WERI-Rb-1 (cell line): ENCODE results near the gene LSM4.

Experiments used
- DNase-seq: peaks from one replicate; pipeline ENCODE4 v3.0.0-alpha.2; 2020
- H3K27ac ChIP-seq: fragments of 250-450 bp; sonication (Bioruptor Pico); 2 replicates; pipeline ENCODE4 v1.5.1; 2020; ENCODE audit warnings: mild to moderate bottlenecking, moderate library complexity
- H3K27me3 ChIP-seq: fragments of 250-450 bp; sonication (Bioruptor Pico); 2 replicates; pipeline ENCODE4 v1.5.1; 2021; ENCODE audit warnings: mild to moderate bottlenecking, low read depth, moderate library complexity; ENCODE audit not compliant: insufficient read depth, severe bottlenecking
- H3K36me3 ChIP-seq: fragments of 250-450 bp; sonication (Bioruptor Pico); 2 replicates; pipeline ENCODE4 v1.5.1; 2020; ENCODE audit warnings: mild to moderate bottlenecking, moderate library complexity
- H3K4me3 ChIP-seq: 2 replicates; pipeline ENCODE4 v1.5.1; 2011; ENCODE audit warnings: low read depth, mild to moderate bottlenecking, control low read depth, low read length
- H3K9me3 ChIP-seq: fragments of 250-450 bp; sonication (Bioruptor Pico); 2 replicates; pipeline ENCODE4 v1.5.1; 2021; ENCODE audit warnings: mild to moderate bottlenecking, moderate library complexity; ENCODE audit not compliant: severe bottlenecking
- CTCF ChIP-seq: IDR thresholded peaks from 2 replicates; pipeline ENCODE4 v1.5.1; 2011; ENCODE audit warnings: low read depth, mild to moderate bottlenecking, control low read depth, inconsistent platforms, low read length

LSM4 gene

GRCh38 chr19:18344582-18344950, 21.7 kb upstream of the LSM4 start:
- no peak overlapping the region for H3K4me3 ChIP-seq
- no peak for TF ChIP-seq CTCF
- peaks cover 4% of the 10 kb centered on the region; the same call in 1 of the 2 replicates for H3K36me3 ChIP-seq
- no peak overlapping the region for H3K27ac ChIP-seq
- DNase-seq, result no peak
- no peaks in the 10 kb centered on the region for H3K27me3 ChIP-seq
- H3K9me3 ChIP-seq, result no peaks in the 10 kb centered on the region

- Histone ChIP-seq H3K9me3 (no peaks in the 10 kb centered on the region), H3K4me3 (no peak overlapping the region), H3K36me3 (no peaks in the 10 kb centered on the region), H3K27me3 (no peaks in the 10 kb centered on the region), H3K27ac (no peak overlapping the region)
- TF ChIP-seq CTCF, result no peak
- no peak for DNase-seq
These were observed 19.3 kb upstream of the LSM4 start for GRCh38 chr19:18342090-18342632.

GRCh38 chr19:18340990-18341868, 18.4 kb upstream of the LSM4 start:
- H3K27ac ChIP-seq, result peak overlapping the region; percentile 31

GRCh38 chr19:18340190-18340989, 17.5 kb upstream of the LSM4 start, which contains the start of gene PGPEP1:
Gene PGPEP1, plus strand, starts transcription at chr19:18340598. Its CDS starts 84 bp downstream, at chr19:18340682.
- H3K27me3 ChIP-seq, result no peaks in the 10 kb centered on the region
- TF ChIP-seq CTCF, result no peak
- peak within 1 kb of the TSS; percentile 31 for H3K27ac ChIP-seq
- DNase-seq, result peak; percentile 70
- peak within 1 kb of the TSS; percentile 85 for H3K4me3 ChIP-seq
- no peaks in the 10 kb centered on the region for H3K36me3 ChIP-seq
- no peaks in the 10 kb centered on the region for H3K9me3 ChIP-seq

More at GRCh38 chr19:18340990-18341868, 18.4 kb upstream of the LSM4 start:
- TF ChIP-seq CTCF, result no peak
- peak; percentile 72 for DNase-seq
- Histone ChIP-seq H3K27me3 (no peaks in the 10 kb centered on the region), H3K4me3 (peak overlapping the region; percentile 85), H3K36me3 (no peaks in the 10 kb centered on the region), H3K9me3 (no peaks in the 10 kb centered on the region)

GRCh38 chr19:18339723-18340122, 16.8 kb upstream of the LSM4 start:
- H3K9me3 ChIP-seq, result no peaks in the 10 kb centered on the region
- H3K36me3 ChIP-seq, result no peaks in the 10 kb centered on the region
- peak; percentile 43 for TF ChIP-seq CTCF
- no peak overlapping the region for H3K27ac ChIP-seq
- H3K27me3 ChIP-seq, result no peaks in the 10 kb centered on the region
- peak overlapping the region; percentile 85 for H3K4me3 ChIP-seq
- DNase-seq, result peak; percentile 34
